ENCODE measurements around the gene DPF3.
"Not testable (repeated sequence)": the region's sequence is repeated elsewhere in the genome, so short reads cannot be mapped to it uniquely, and the experiment has no call there.

Gene DPF3

GRCh38 chr14:72758993-72759392 is 134.9 kb downstream of the DPF3 start:
- no peak for DNase-seq

GRCh38 chr14:72758420-72758819 is 135.5 kb downstream of the DPF3 start:
- no peak for DNase-seq

- no peak for DNase-seq
Observed at GRCh38 chr14:72756967-72757366, 136.9 kb downstream of the DPF3 start.

GRCh38 chr14:72755766-72756165 is 138.1 kb downstream of the DPF3 start:
- DNase-seq, result no peak

GRCh38 chr14:72754949-72755348 is 139.0 kb downstream of the DPF3 start:
- no peak for DNase-seq

- DNase-seq, result no peak
Observed at GRCh38 chr14:72753879-72754400, 140.0 kb downstream of the DPF3 start.

- no peak for DNase-seq
Observed at GRCh38 chr14:72753044-72753710, 140.7 kb downstream of the DPF3 start.

GRCh38 chr14:72752034-72752412 is 141.9 kb downstream of the DPF3 start:
- no peak for DNase-seq

- no peak for DNase-seq
Observed at GRCh38 chr14:72751276-72752033, 142.4 kb downstream of the DPF3 start.

- DNase-seq, result not testable (repeated sequence)
Observed at GRCh38 chr14:72748921-72749320, 145.0 kb downstream of the DPF3 start.

GRCh38 chr14:72747652-72748051 is 146.2 kb downstream of the DPF3 start:
- DNase-seq, result no peak

GRCh38 chr14:72745991-72746980 is 147.6 kb downstream of the DPF3 start:
- DNase-seq, result no peak

- no peak for DNase-seq
Observed at GRCh38 chr14:72745546-72745945, 148.4 kb downstream of the DPF3 start.

GRCh38 chr14:72744416-72745120 is 149.3 kb downstream of the DPF3 start:
- no peak for DNase-seq

GRCh38 chr14:72743626-72744025 is 150.3 kb downstream of the DPF3 start:
- DNase-seq, result no peak

- DNase-seq, result no peak
Observed at GRCh38 chr14:72742838-72743195, 151.1 kb downstream of the DPF3 start.

- peak; percentile 39 for DNase-seq
Observed at GRCh38 chr14:72742118-72742837, 151.6 kb downstream of the DPF3 start.

GRCh38 chr14:72741826-72742117 is 152.1 kb downstream of the DPF3 start:
- peak; percentile 29 for DNase-seq

GRCh38 chr14:72740966-72741825 is 152.7 kb downstream of the DPF3 start:
- peak; percentile 15 for DNase-seq

GRCh38 chr14:72740504-72740961 is 153.4 kb downstream of the DPF3 start:
- DNase-seq, result peak; percentile 23

Data from right forelimb (tissue), 1 donor.